ENCODE data around the gene HIPK2.

Gene HIPK2

DNA sequence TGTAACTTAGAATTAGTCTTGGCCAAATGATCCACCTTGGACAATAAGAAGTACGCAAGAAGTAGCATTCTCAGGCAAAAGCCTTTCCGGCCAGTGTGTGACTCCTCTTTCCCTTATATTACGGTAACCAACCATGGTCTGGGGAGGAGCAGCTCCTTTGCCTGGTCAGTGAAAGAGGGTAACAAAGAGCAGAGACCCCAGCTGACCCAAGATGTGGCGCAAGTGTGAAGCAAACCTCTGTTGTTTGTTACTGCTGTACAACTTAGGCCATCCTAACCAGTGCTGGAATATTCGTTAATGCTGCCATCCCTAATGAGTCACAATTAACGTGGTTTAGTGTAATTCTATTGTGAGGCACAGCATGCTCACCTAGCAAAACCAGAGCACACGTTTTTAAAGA lies 44.0 kb downstream of the HIPK2 start:
- H3K9me3 ChIP-seq (ENCODE audit: insufficient read depth, low read depth, low read length) = no peaks in the 10 kb centered on the region
- peaks cover 8% of the 10 kb centered on the region; the same call in 1 of the 2 replicates for H3K4me1 ChIP-seq (ENCODE audit: insufficient read depth, low read length)
- H3K27me3 ChIP-seq (ENCODE audit: insufficient read depth, low read length) = no peaks in the 10 kb centered on the region
- H3K36me3 ChIP-seq (ENCODE audit: insufficient read depth, low read length) = no peaks in the 10 kb centered on the region
- H3K9ac ChIP-seq (ENCODE audit: low read depth, low read length) = no peak overlapping the region
- 90% methylated on average over 7 of the region's 7 CpGs for WGBS
- H3K27ac ChIP-seq (ENCODE audit: low read depth, low read length) = no peak overlapping the region
- no peak overlapping the region for H3K4me3 ChIP-seq (ENCODE audit: low read length)

GRCh38 chr7:139732471-139733167 lies 45.2 kb downstream of the HIPK2 start:
- no peak overlapping the region for H3K4me3 ChIP-seq (ENCODE audit: low read length)
- WGBS = 86% methylated on average over 1 of the region's 2 CpGs
- H3K36me3 ChIP-seq (ENCODE audit: insufficient read depth, low read length) = no peaks in the 10 kb centered on the region
- H3K27me3 ChIP-seq (ENCODE audit: insufficient read depth, low read length) = no peaks in the 10 kb centered on the region
- no peak overlapping the region for H3K9ac ChIP-seq (ENCODE audit: low read depth, low read length)
- H3K4me1 ChIP-seq (ENCODE audit: insufficient read depth, low read length) = peaks cover 3% of the 10 kb centered on the region; the same call in 1 of the 2 replicates
- no peak overlapping the region for H3K27ac ChIP-seq (ENCODE audit: low read depth, low read length)
- H3K9me3 ChIP-seq (ENCODE audit: insufficient read depth, low read depth, low read length) = no peaks in the 10 kb centered on the region

DNA sequence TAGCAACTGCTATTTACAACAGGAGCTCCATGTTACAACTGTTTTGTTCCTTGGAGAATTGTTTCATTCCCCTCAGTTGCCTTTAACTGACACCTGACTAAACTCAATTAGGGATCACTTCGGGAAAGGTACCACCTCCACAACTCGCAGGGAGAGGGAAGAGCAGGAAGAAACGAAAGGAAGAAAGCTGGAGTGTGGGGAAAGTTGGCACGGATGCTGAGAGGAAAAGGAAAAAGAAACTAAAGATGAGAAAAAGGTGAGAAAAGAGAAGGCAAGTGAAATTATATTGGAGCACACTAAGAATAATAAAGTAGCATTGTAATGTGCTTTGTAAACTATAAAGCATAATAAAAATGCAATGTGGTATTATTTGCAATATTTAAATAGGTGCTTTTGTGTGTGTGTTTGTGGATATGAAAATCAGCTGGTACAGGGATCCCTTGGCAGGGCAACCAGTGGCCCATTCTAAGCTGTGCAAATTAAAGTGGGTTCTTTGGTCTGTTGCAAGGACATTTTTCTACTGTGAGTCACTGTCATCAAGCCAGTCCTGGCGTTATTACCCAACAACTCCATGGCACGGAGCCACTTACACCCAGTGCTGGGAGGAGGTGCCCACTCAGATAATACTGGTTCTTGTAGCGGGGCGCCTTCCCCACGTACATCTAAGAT lies 45.9 kb downstream of the HIPK2 start:
- Histone ChIP-seq H3K36me3 (ENCODE audit: insufficient read depth, low read length) (no peaks in the 10 kb centered on the region), H3K27me3 (ENCODE audit: insufficient read depth, low read length) (no peaks in the 10 kb centered on the region), H3K4me3 (ENCODE audit: low read length) (no peak overlapping the region), H3K9ac (ENCODE audit: low read depth, low read length) (no peak overlapping the region), H3K9me3 (ENCODE audit: insufficient read depth, low read depth, low read length) (no peaks in the 10 kb centered on the region), H3K4me1 (ENCODE audit: insufficient read depth, low read length) (peaks cover 3% of the 10 kb centered on the region; the same call in 1 of the 2 replicates), H3K27ac (ENCODE audit: low read depth, low read length) (no peak overlapping the region)
- 86% methylated on average over 9 of the region's 9 CpGs for WGBS

- Histone ChIP-seq H3K9ac (ENCODE audit: low read depth, low read length) (no peak overlapping the region), H3K27me3 (ENCODE audit: insufficient read depth, low read length) (no peaks in the 10 kb centered on the region), H3K27ac (ENCODE audit: low read depth, low read length) (no peak overlapping the region), H3K4me1 (ENCODE audit: insufficient read depth, low read length) (peaks cover 3% of the 10 kb centered on the region; the same call in 1 of the 2 replicates), H3K9me3 (ENCODE audit: insufficient read depth, low read depth, low read length) (no peaks in the 10 kb centered on the region), H3K4me3 (ENCODE audit: low read length) (no peak overlapping the region), H3K36me3 (ENCODE audit: insufficient read depth, low read length) (no peaks in the 10 kb centered on the region)
- 91% methylated on average over 15 of the region's 15 CpGs for WGBS
Observed at GRCh38 chr7:139730746-139731612, 46.8 kb downstream of the HIPK2 start.

- H3K36me3 ChIP-seq (ENCODE audit: insufficient read depth, low read length) = no peaks in the 10 kb centered on the region
- no peak overlapping the region for H3K9ac ChIP-seq (ENCODE audit: low read depth, low read length)
- H3K27ac ChIP-seq (ENCODE audit: low read depth, low read length) = no peak overlapping the region
- H3K4me3 ChIP-seq (ENCODE audit: low read length) = no peak overlapping the region
- H3K4me1 ChIP-seq (ENCODE audit: insufficient read depth, low read length) = peaks cover 6% of the 10 kb centered on the region; the same call in 1 of the 2 replicates
- H3K27me3 ChIP-seq (ENCODE audit: insufficient read depth, low read length) = no peaks in the 10 kb centered on the region
- no peaks in the 10 kb centered on the region for H3K9me3 ChIP-seq (ENCODE audit: insufficient read depth, low read depth, low read length)
- WGBS = 96% methylated on average over 1 of the region's 1 CpG
Observed at GRCh38 chr7:139728203-139728602, 49.6 kb downstream of the HIPK2 start.

DNA sequence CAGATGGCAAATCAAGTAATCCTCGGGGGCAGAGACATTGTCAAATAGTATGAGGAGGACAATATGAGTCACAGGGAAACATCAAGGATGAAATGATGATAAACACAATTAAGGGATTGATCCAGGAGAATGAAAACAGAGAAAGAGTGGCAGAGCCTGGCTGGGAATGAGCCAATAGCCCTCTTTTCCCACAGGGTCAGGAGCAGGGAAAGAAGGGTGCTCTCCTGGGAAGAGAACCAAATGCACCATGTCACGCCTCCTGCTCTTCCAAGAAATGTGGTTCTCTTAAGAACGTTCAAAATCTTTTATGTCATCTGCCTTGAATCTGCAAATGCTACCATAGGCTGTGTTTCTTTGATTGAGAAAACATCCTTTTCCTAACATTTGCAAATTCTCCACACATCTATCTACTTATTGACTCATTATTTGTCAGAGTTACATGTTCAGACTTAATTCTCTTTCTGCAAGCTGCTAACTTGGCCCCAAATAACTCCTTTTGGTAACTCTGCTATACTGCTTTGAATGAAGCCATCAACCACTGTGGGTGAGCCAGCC lies 50.6 kb downstream of the HIPK2 start:
- Histone ChIP-seq H3K4me1 (ENCODE audit: insufficient read depth, low read length) (peaks cover 4% of the 10 kb centered on the region; the same call in 1 of the 2 replicates), H3K4me3 (ENCODE audit: low read length) (no peak overlapping the region), H3K9ac (ENCODE audit: low read depth, low read length) (no peak overlapping the region)

DNA sequence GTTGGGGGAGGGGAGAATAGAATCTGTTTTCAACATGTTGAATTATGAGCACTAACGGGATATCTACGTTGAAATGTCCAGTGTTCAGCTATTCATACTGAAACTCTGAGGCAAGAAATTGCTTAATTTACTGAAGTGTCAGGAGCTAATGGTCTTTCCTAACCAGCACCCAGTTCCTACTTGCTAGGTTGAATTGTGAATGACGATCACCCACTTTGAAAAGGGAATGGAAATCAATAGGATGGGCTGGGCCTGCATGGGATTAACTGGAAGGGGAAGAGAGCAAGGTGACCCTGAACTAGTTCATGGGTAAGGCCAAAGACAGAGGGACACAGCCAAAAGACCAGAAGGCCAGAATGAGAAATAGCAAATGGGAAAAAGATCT lies 51.3 kb downstream of the HIPK2 start:
- Histone ChIP-seq H3K27ac (ENCODE audit: low read depth, low read length) (no peak overlapping the region), H3K9me3 (ENCODE audit: insufficient read depth, low read depth, low read length) (no peaks in the 10 kb centered on the region), H3K27me3 (ENCODE audit: insufficient read depth, low read length) (no peaks in the 10 kb centered on the region), H3K4me1 (ENCODE audit: insufficient read depth, low read length) (0 out of 2 replicates have a peak, but pooled peaks cover 2% of the 10 kb centered on the region), H3K4me3 (ENCODE audit: low read length) (no peak overlapping the region), H3K9ac (ENCODE audit: low read depth, low read length) (no peak overlapping the region), H3K36me3 (ENCODE audit: insufficient read depth, low read length) (no peaks in the 10 kb centered on the region)
- 93% methylated on average over 3 of the region's 3 CpGs for WGBS

More for the DNA sequence above, 50.6 kb downstream of the HIPK2 start:
- H3K27me3 ChIP-seq (ENCODE audit: insufficient read depth, low read length) = no peaks in the 10 kb centered on the region
- H3K36me3 ChIP-seq (ENCODE audit: insufficient read depth, low read length) = no peaks in the 10 kb centered on the region
- no peaks in the 10 kb centered on the region for H3K9me3 ChIP-seq (ENCODE audit: insufficient read depth, low read depth, low read length)
- WGBS = 91% methylated on average over 3 of the region's 3 CpGs
- H3K27ac ChIP-seq (ENCODE audit: low read depth, low read length) = no peak overlapping the region

DNA sequence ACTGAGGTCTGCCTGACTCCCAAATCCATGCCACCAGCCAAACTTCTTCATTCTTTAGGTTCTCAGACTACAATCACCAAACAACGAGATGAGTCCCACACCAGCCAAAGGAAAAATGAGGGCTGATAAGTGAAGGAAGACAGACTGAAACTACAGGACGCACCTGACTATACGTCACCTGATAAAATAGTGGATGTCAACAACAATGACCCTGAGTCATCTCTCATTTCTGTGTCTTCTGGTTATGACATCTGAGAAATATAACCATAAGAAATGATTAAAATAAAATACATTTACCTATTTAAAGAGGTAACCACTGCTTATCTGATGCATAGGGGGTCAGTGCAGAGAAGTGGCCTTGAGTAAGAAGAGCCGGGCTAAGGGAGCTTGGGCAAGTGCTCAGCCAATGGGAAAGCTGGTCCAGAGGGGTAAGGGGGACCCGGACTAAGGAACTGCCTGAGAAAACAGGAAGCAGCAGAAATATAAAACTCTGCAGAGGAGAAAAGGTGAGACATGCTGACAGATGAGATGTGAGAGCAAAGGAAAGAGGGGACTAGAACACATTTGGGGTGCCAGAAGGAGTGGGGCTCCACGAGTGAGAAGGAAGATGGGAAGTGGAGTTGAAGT lies 51.8 kb downstream of the HIPK2 start:
- 93% methylated on average over 6 of the region's 6 CpGs for whole genome bisulfite sequencing
- H3K4me3 ChIP-seq (ENCODE audit: low read length) = no peak overlapping the region
- 0 out of 2 replicates have a peak, but pooled peaks cover 2% of the 10 kb centered on the region for H3K4me1 ChIP-seq (ENCODE audit: insufficient read depth, low read length)
- H3K27ac ChIP-seq (ENCODE audit: low read depth, low read length) = no peak overlapping the region
- H3K9ac ChIP-seq (ENCODE audit: low read depth, low read length) = no peak overlapping the region
- H3K27me3 ChIP-seq (ENCODE audit: insufficient read depth, low read length) = no peaks in the 10 kb centered on the region
- H3K9me3 ChIP-seq (ENCODE audit: insufficient read depth, low read depth, low read length) = no peaks in the 10 kb centered on the region
- H3K36me3 ChIP-seq (ENCODE audit: insufficient read depth, low read length) = no peaks in the 10 kb centered on the region

GRCh38 chr7:139725077-139725476 lies 52.7 kb downstream of the HIPK2 start:
- Histone ChIP-seq H3K9ac (ENCODE audit: low read depth, low read length) (no peak overlapping the region), H3K27me3 (ENCODE audit: insufficient read depth, low read length) (no peaks in the 10 kb centered on the region), H3K4me3 (ENCODE audit: low read length) (no peak overlapping the region), H3K27ac (ENCODE audit: low read depth, low read length) (no peak overlapping the region), H3K4me1 (ENCODE audit: insufficient read depth, low read length) (0 out of 2 replicates have a peak, but pooled peaks cover 2% of the 10 kb centered on the region), H3K36me3 (ENCODE audit: insufficient read depth, low read length) (no peaks in the 10 kb centered on the region), H3K9me3 (ENCODE audit: insufficient read depth, low read depth, low read length) (no peaks in the 10 kb centered on the region)
- WGBS = 83% methylated on average over 6 of the region's 6 CpGs

- H3K9me3 ChIP-seq (ENCODE audit: insufficient read depth, low read depth, low read length) = no peaks in the 10 kb centered on the region
- WGBS = 94% methylated on average over 4 of the region's 4 CpGs
Observed at GRCh38 chr7:139722604-139723003, 55.2 kb downstream of the HIPK2 start.

More at GRCh38 chr7:139722604-139723003, 55.2 kb downstream of the HIPK2 start:
- Histone ChIP-seq H3K4me3 (ENCODE audit: low read length) (no peak overlapping the region), H3K27me3 (ENCODE audit: insufficient read depth, low read length) (no peaks in the 10 kb centered on the region), H3K9ac (ENCODE audit: low read depth, low read length) (no peak overlapping the region), H3K4me1 (ENCODE audit: insufficient read depth, low read length) (0 out of 2 replicates have a peak, but pooled peaks cover 2% of the 10 kb centered on the region), H3K27ac (ENCODE audit: low read depth, low read length) (no peak overlapping the region), H3K36me3 (ENCODE audit: insufficient read depth, low read length) (no peaks in the 10 kb centered on the region)
